Stimulated activated CD8-positive, alpha-beta memory T cell treated with anti-CD3 and anti-CD28 coated beads, Interleukin-12 subunit alpha, Interleukin-12 subunit beta, amount 100 ng/mL, for 4 hours (primary cell): Measurements from ENCODE around the gene RGMA.
"Not testable (repeated sequence)": the region's sequence is repeated elsewhere in the genome, so short reads cannot be mapped to it uniquely, and the experiment has no call there.

Source experiments
- DNase-seq: peaks from one replicate; pipeline ENCODE4 v3.0.0-alpha.2; 2020; ENCODE audit warnings: low read depth

Gene RGMA

DNA sequence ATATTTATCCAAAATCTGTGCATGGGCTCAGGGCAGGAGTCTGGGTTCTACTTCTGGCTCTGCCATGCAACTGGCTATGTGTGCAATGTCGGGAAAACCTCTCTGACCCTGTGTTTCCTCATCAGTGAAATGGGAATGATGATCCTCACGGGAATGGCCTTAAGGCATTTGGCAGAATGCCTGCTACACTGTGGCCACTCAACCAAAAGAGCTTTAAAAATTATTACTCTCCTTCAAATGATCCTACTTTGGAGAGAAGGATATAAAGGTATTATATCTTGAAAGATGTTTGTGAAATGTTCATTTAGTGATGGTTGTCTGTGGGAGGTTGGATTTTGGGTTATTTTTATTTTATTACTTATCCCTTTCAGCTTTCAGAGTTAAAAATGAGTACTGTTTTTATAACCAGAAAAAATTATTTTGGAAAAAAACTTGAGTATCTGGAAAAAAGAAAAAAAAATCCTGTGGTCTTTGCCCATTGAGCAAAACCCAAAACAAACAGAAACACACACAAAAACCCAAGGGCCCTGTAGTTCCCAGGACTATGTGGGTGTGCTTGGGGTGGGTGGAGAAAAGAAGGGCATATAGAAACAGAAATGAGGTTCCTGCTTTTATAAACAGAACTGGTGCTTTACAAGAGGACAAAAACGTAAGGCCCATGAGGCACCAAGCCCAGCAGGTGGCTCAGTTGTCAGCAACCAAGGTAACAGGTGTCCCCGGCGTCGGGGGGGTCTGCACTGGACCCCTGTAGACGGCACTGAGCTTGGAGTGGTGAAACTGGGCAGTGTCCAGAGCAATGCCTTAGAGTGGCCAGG, 22.0 kb downstream of the RGMA start:
- DNase-seq, result no peak

GRCh38 chr15:93066224-93066681, 22.8 kb downstream of the RGMA start:
- DNase-seq, result no peak

GRCh38 chr15:93065641-93066045, 23.4 kb downstream of the RGMA start:
- no peak for DNase-seq

DNA sequence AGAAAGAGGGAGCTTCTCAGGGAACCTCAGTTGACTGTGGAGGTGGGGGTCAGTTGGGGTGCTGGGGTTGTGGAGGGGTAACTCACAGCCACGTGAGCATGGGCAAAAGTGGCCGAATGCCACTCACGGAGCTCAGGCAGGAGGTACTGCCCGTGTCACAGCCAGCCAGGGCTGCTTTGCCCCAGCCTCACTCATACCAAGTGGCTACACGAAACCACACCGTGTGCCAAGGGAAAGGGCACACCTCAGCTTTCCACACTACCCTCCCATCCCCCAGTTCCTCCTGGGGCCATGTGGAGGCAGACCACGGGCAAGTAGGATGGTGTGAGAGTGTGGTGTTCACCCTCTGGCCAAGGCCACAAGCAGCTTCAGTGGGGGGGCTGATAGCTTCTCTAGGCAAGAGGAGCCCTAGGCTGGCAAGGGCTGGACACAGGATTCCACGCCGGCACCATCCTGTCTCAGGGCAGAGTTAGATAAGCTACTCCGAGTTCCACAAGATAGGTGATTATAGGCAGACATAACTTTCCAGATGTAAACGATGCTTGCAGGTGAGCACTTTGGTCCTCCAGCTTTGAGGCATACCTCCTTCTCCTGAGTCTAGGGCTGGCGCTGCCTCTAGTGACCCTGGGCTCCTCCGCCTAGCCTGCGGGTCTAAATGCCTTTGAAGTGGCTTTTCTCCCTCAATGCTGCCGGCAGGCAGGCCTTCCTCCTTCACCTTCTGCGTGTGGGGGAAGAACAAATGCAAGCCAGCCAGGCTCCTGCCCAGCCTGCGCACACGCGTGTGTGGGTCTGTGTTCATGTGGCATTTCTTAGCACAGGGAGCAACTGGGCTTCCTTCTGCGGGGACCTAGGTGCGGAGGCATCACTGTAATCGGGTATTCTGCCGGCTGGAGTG, 25.0 kb downstream of the RGMA start:
- no peak for DNase-seq

GRCh38 chr15:93063262-93063671, 25.7 kb downstream of the RGMA start:
- DNase-seq, result no peak

- not testable (repeated sequence) for DNase-seq
These were observed 26.3 kb downstream of the RGMA start for GRCh38 chr15:93062628-93063261.

GRCh38 chr15:93060336-93061248, 28.4 kb downstream of the RGMA start:
- no peak for DNase-seq

GRCh38 chr15:93059442-93059841, 29.6 kb downstream of the RGMA start:
- DNase-seq, result no peak

DNA sequence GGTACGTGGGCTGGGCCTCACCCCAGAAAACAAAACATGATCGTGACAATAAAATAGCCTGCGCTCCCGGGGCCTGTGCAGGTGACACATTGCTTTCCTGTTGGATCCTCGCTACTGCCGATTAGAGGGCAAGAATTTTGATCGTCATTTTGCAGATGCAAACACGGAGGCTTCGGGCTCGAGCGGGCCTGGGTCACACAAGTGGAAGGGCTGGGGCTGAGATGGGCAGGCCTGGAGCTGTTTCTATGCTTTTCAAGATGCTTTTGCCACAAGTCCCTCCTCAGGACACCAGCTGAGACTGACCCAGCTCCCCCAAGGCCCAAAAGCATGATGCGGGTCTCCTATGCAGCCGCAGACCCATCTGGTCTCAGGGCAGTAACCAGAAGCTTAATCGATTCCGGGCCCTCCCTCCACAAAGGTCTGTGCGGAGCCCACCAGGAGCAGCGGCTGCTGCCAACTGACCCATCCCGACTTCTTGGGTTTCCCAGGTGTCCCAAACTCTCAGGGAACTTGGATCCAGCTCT, 30.0 kb downstream of the RGMA start:
- DNase-seq, result no peak

- DNase-seq, result no peak
These were observed 30.9 kb downstream of the RGMA start for GRCh38 chr15:93058128-93058527.

DNA sequence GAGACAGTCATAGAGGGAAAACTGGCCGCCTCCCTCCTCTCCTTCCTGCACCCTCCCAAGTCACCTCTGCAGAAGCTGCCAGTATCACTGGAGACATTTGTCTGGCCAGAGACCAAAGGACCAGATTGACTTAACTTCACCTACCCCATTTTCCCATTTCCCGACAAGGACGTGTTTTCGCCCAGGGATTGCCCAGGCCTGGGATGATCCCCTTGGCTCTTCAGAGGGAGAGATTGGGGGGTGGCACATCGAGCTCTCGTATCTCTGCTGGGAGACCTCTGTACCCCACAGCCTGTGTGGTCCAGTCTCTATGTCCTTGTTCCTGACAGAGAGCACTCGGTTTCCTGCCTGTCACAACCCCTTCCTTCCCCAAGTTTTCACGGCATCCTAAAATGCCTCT, 31.4 kb downstream of the RGMA start:
- no peak for DNase-seq

DNA sequence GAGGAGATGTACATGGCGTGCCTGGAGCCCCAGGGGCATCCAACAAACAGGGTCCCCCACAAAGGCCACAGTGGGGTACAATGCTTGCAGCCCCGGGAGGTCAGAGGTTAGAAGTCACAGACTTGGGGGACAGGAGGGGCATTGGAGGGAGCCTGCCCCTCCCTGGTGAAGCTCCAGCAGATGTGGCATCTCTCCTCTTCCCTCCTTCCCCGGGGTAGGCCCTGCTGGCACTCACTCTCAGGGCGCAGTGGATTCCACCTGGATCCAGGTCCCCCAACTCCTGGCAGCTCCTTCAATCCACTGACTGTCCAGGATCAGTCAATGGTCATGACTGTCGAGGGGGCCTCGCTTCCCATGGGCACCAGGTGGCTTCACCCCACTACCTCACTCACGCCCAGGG, 32.2 kb downstream of the RGMA start:
- DNase-seq, result no peak

GRCh38 chr15:93055211-93055610, 33.8 kb downstream of the RGMA start:
- no peak for DNase-seq

GRCh38 chr15:93052090-93052879, 36.7 kb downstream of the RGMA start:
- no peak for DNase-seq

- no peak for DNase-seq
These were observed 37.5 kb downstream of the RGMA start for GRCh38 chr15:93051236-93052089.

DNA sequence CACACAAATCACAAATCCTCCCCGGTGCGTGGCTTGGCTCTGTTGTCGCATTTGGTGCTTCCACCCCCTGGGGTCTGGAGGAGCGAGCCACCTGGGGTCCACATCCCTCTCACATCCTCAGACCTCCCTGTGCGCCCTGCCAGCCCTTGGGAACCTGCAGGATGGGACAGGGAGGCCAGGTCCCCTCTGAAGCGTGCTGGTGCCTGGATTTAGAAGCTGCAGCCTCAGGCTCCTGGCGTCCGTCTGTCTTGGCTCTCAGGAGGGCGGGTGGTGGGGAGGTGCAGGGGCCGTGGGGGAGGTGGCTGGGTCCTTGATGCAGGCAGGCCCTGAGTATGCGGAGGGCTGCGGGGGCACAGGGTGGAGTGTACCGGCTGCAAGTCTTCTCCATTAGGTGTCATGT, 38.4 kb downstream of the RGMA start:
- no peak for DNase-seq

DNA sequence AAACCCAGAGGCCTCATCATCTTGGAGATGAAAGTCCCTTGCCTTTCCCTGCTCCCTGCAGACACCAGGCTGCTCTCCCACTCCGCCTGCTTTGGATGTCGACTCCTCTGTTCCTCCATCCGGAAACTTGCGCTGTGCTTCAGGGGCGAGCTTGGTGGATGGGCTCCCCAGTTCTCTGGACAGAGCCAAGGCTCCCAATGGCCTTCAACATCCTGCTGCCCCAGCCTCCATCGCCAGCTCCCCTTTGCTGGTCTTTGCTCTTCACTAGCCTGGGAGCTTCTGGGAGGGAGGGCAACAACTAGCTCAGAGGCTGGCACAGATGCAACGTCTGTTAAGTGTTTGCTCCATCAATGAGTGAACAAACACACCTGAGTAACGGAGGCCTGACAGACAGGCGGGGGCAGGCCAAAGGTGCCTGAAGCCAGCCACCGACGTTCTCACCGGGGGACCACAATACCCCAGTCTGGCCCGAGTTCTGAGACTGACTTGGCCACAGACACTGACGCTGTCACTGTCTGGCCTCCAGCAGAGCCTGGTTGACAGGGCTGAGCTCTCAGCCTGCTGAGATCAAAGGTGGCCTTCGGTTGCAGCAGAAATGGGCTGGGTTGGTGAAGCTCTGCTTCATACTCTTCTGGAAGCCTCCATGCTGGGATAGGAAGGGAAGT, 39.0 kb downstream of the RGMA start:
- no peak for DNase-seq

DNA sequence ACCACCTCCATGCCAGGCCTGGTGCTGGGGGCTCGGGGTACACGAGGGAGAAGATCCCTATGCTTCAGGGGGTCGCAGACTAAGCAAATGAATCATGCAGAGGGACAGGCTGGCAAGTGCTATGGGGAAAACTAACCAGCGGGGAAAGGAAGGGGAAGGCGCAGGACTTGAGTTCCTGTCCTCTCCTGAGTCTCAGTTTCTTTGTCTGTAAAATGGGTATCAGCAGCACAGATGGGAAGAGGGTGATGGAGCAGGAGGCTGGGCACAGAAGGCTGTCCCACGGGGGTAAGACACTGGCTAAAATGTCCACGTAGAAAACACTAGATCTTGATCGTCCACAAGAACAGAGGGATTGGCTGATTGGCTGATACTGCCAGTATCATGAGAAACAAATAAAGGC, 39.8 kb downstream of the RGMA start:
- DNase-seq, result no peak

DNA sequence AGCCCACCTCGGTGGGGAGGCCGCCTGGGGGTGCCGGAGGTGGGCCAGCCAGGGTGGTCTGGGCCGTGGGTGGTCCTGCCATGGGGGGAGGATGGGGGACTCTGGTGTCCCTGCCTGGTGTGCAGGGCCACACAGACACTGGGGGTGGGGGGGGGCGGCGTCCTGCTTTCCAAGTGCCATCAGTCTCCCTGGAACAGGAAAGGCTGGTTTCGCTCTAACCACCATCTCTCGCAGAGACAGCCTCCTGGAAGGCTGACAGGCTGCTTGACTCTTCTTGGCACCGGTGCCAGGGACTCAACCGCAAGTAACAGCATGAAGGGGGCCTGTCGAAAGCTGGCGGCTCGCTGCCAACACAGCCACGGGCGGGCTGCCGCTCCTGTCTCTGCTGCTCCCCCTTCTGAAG, 40.3 kb downstream of the RGMA start:
- DNase-seq, result no peak
